ENCODE data around the gene RYR3.
"Not testable (repeated sequence)": the region's sequence is repeated elsewhere in the genome, so short reads cannot be mapped to it uniquely, and the experiment has no call there.

Gene RYR3

DNA sequence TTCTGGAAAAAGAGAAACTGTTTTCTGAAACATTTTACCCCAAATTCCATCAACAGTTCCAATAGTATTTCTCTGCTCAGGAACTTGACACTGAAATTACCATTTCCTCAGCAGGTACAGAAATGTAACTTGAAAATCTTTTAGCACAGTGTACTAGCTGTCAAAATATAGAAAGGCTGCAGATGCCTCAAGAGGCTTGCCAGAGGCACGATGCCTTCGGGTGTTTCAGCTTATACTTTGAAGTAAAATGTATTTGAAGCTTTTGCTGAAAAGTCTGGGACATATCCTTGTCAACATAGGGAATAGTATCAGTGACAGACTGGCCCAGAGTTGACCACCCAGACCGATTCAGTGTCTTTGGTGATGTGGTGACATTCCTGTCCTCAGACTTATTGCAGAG is 503.1 kb downstream of the RYR3 start:
- Histone ChIP-seq H3K4me1 (ENCODE audit: control insufficient read depth, insufficient read depth, low read length) (no peaks in the 10 kb centered on the region), H3K9me3 (ENCODE audit: control insufficient read depth, low read length) (no peaks in the 10 kb centered on the region), H3K4me3 (ENCODE audit: low read length) (no peak overlapping the region), H3K9ac (ENCODE audit: low read length) (no peak overlapping the region), H3K27me3 (ENCODE audit: control insufficient read depth, insufficient read depth, low read length) (no peaks in the 10 kb centered on the region), H3K36me3 (ENCODE audit: control insufficient read depth, insufficient read depth, low read length) (no peaks in the 10 kb centered on the region)

GRCh38 chr15:33819499-33819898 is 508.7 kb downstream of the RYR3 start:
- H3K4me1 ChIP-seq (ENCODE audit: control insufficient read depth, insufficient read depth, low read length); H3K9ac ChIP-seq (ENCODE audit: low read length); H3K27me3 ChIP-seq (ENCODE audit: control insufficient read depth, insufficient read depth, low read length); H3K9me3 ChIP-seq (ENCODE audit: control insufficient read depth, low read length); H3K36me3 ChIP-seq (ENCODE audit: control insufficient read depth, insufficient read depth, low read length); H3K4me3 ChIP-seq (ENCODE audit: low read length): not testable (repeated sequence)

- Histone ChIP-seq H3K4me3 (ENCODE audit: low read length) (no peak overlapping the region), H3K36me3 (ENCODE audit: control insufficient read depth, insufficient read depth, low read length) (no peaks in the 10 kb centered on the region), H3K27me3 (ENCODE audit: control insufficient read depth, insufficient read depth, low read length) (no peaks in the 10 kb centered on the region), H3K9me3 (ENCODE audit: control insufficient read depth, low read length) (no peaks in the 10 kb centered on the region), H3K4me1 (ENCODE audit: control insufficient read depth, insufficient read depth, low read length) (no peaks in the 10 kb centered on the region), H3K9ac (ENCODE audit: low read length) (no peak overlapping the region)
These were observed 511.7 kb downstream of the RYR3 start for GRCh38 chr15:33822479-33822878.

GRCh38 chr15:33823119-33823518 is 512.4 kb downstream of the RYR3 start:
- H3K9ac ChIP-seq (ENCODE audit: low read length), result no peak overlapping the region
- H3K9me3 ChIP-seq (ENCODE audit: control insufficient read depth, low read length), result no peaks in the 10 kb centered on the region
- no peaks in the 10 kb centered on the region for H3K27me3 ChIP-seq (ENCODE audit: control insufficient read depth, insufficient read depth, low read length)
- no peak overlapping the region for H3K4me3 ChIP-seq (ENCODE audit: low read length)
- no peaks in the 10 kb centered on the region for H3K36me3 ChIP-seq (ENCODE audit: control insufficient read depth, insufficient read depth, low read length)
- H3K4me1 ChIP-seq (ENCODE audit: control insufficient read depth, insufficient read depth, low read length), result no peaks in the 10 kb centered on the region

- no peaks in the 10 kb centered on the region for H3K27me3 ChIP-seq (ENCODE audit: control insufficient read depth, insufficient read depth, low read length)
- no peaks in the 10 kb centered on the region for H3K4me1 ChIP-seq (ENCODE audit: control insufficient read depth, insufficient read depth, low read length)
- H3K36me3 ChIP-seq (ENCODE audit: control insufficient read depth, insufficient read depth, low read length), result no peaks in the 10 kb centered on the region
- no peak overlapping the region for H3K4me3 ChIP-seq (ENCODE audit: low read length)
- no peak overlapping the region for H3K9ac ChIP-seq (ENCODE audit: low read length)
- no peaks in the 10 kb centered on the region for H3K9me3 ChIP-seq (ENCODE audit: control insufficient read depth, low read length)
These were observed 514.7 kb downstream of the RYR3 start for GRCh38 chr15:33825453-33825852.

- Histone ChIP-seq H3K36me3 (ENCODE audit: control insufficient read depth, insufficient read depth, low read length) (no peaks in the 10 kb centered on the region), H3K4me1 (ENCODE audit: control insufficient read depth, insufficient read depth, low read length) (no peaks in the 10 kb centered on the region), H3K27me3 (ENCODE audit: control insufficient read depth, insufficient read depth, low read length) (no peaks in the 10 kb centered on the region), H3K9me3 (ENCODE audit: control insufficient read depth, low read length) (no peaks in the 10 kb centered on the region), H3K4me3 (ENCODE audit: low read length) (no peak overlapping the region), H3K9ac (ENCODE audit: low read length) (no peak overlapping the region)
These were observed 515.4 kb downstream of the RYR3 start for GRCh38 chr15:33826201-33826600.

GRCh38 chr15:33830351-33830750 is 519.6 kb downstream of the RYR3 start:
- H3K9ac ChIP-seq (ENCODE audit: low read length), result no peak overlapping the region
- H3K9me3 ChIP-seq (ENCODE audit: control insufficient read depth, low read length), result no peaks in the 10 kb centered on the region
- H3K4me3 ChIP-seq (ENCODE audit: low read length), result no peak overlapping the region
- no peaks in the 10 kb centered on the region for H3K27me3 ChIP-seq (ENCODE audit: control insufficient read depth, insufficient read depth, low read length)
- H3K4me1 ChIP-seq (ENCODE audit: control insufficient read depth, insufficient read depth, low read length), result no peaks in the 10 kb centered on the region
- H3K36me3 ChIP-seq (ENCODE audit: control insufficient read depth, insufficient read depth, low read length), result no peaks in the 10 kb centered on the region

DNA sequence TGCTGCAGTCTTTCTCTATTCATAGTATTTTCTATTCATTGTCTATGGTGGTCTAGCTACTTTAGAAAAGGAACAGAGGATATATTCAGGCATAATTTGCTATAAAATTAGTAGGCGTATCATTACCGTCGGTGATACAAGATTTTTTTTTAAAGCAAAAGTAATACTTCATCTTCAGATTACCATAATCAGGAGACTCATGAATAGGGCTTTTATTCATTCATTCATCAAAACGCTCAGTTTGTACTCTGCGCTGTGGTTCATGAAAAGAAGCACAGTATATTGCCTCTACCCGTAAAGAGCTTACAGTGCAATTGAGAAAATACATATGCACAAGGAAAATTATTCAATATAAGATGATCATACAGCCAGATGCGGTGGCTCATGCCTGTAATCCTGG is 520.9 kb downstream of the RYR3 start:
- Histone ChIP-seq H3K9me3 (ENCODE audit: control insufficient read depth, low read length) (no peaks in the 10 kb centered on the region), H3K9ac (ENCODE audit: low read length) (no peak overlapping the region), H3K27me3 (ENCODE audit: control insufficient read depth, insufficient read depth, low read length) (no peaks in the 10 kb centered on the region), H3K4me1 (ENCODE audit: control insufficient read depth, insufficient read depth, low read length) (no peaks in the 10 kb centered on the region), H3K36me3 (ENCODE audit: control insufficient read depth, insufficient read depth, low read length) (no peaks in the 10 kb centered on the region), H3K4me3 (ENCODE audit: low read length) (no peak overlapping the region)

DNA sequence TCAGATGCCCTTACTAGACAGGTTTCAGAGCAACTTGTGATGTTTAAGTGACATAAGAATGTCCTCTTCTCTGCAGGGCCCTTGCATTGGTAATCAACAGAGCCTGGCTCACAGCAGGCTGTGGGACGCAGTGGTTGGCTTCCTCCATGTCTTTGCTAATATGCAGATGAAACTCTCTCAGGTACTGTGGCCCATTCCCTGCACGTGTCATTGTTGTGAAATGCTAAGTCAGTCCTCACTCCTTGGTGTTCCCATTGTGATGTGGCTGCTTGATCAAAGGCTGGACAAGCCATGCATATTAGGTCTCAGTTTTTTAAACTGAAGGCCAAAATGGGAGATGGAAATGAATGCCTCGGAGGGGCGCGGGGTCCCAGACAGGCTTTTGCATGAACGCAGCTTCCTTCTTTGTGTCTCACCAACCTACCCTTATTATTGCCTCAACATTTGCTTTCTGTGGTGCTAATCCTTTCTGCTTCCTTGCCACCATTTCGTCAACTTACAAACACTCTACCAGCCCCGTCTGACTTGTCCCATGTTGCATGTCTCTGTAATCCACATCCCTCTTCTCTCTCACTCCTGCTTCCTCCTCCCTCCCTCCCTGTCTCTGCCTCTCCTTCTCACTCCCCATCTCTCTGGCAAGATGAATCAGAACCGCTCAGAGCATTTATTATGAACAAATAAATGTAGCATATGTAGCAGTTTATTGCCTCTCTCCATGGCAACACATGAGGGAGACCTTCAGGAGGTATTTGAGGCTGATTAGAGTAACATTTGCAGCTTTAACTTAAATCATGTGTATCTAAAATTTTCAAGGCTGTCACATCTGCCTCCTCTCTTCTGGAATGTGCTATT is 524.4 kb downstream of the RYR3 start:
- Histone ChIP-seq H3K4me1 (ENCODE audit: control insufficient read depth, insufficient read depth, low read length) (no peaks in the 10 kb centered on the region), H3K27me3 (ENCODE audit: control insufficient read depth, insufficient read depth, low read length) (no peaks in the 10 kb centered on the region), H3K36me3 (ENCODE audit: control insufficient read depth, insufficient read depth, low read length) (no peaks in the 10 kb centered on the region), H3K9me3 (ENCODE audit: control insufficient read depth, low read length) (no peaks in the 10 kb centered on the region), H3K9ac (ENCODE audit: low read length) (no peak overlapping the region), H3K4me3 (ENCODE audit: low read length) (no peak overlapping the region)

DNA sequence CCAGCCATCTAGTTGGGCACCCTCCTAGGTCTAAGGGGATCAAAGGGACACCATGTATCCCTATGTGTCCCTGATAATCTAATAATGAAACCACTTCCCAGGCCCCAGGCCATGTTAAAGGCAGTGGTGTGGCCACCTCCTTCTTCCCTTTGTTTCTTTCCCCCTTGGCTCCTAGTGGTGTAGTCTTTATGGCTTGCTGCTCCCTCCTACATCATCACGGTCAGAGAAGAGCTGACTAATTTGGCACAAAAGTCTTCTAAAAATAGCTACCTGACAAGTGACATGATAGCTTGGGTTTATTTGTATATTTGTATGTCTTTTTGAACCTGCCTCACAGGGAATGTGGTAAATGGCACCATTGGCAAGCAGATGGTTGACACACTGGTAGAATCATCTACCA is 526.5 kb downstream of the RYR3 start:
- Histone ChIP-seq H3K9me3 (ENCODE audit: control insufficient read depth, low read length) (no peaks in the 10 kb centered on the region), H3K4me1 (ENCODE audit: control insufficient read depth, insufficient read depth, low read length) (no peaks in the 10 kb centered on the region), H3K9ac (ENCODE audit: low read length) (no peak overlapping the region), H3K36me3 (ENCODE audit: control insufficient read depth, insufficient read depth, low read length) (no peaks in the 10 kb centered on the region), H3K4me3 (ENCODE audit: low read length) (no peak overlapping the region), H3K27me3 (ENCODE audit: control insufficient read depth, insufficient read depth, low read length) (no peaks in the 10 kb centered on the region)

DNA sequence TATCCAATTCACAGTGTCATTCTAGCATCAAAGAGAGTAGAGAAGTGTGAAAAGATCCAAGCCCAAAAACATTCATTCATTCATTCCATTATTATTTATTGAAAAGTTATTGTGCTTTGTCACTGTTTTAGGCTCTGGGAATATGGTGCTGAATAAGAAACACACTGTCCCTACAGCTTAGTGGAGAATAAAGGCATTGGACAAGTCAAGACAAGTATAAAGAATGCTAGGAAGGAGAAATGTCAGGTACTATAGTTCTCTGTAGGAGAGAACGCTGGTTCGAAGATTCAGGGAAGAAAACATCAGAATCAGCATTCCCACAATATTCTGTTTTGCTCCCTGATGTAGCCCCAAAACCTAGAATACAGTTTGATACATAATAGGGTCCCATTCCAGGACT is 528.8 kb downstream of the RYR3 start:
- no peaks in the 10 kb centered on the region for H3K27me3 ChIP-seq (ENCODE audit: control insufficient read depth, insufficient read depth, low read length)
- H3K36me3 ChIP-seq (ENCODE audit: control insufficient read depth, insufficient read depth, low read length), result no peaks in the 10 kb centered on the region
- H3K9me3 ChIP-seq (ENCODE audit: control insufficient read depth, low read length), result no peaks in the 10 kb centered on the region
- no peaks in the 10 kb centered on the region for H3K4me1 ChIP-seq (ENCODE audit: control insufficient read depth, insufficient read depth, low read length)
- no peak overlapping the region for H3K9ac ChIP-seq (ENCODE audit: low read length)
- no peak overlapping the region for H3K4me3 ChIP-seq (ENCODE audit: low read length)

- no peaks in the 10 kb centered on the region for H3K36me3 ChIP-seq (ENCODE audit: control insufficient read depth, insufficient read depth, low read length)
These were observed 529.8 kb downstream of the RYR3 start for GRCh38 chr15:33840615-33841014.

DNA sequence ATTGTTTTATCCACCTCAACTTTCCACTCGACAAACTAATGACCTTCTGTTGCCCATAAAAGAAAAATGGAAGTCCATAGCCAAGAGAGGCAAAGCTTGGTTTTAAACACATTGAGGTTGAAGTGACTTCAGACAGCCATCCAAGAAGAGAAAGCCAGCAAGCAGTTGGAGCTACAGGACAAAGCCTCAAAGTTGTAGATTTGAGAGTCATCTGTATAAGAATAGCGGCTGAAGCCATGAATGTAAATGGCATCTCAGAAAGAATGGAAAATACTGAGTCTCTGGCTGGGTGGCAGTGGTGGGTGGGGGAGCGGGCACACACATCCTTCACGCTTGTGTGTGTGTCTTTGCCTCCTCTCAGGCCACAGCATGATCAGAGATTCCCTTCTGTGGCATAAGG is 533.4 kb downstream of the RYR3 start:
- Histone ChIP-seq H3K9ac (ENCODE audit: low read length) (no peak overlapping the region), H3K4me3 (ENCODE audit: low read length) (no peak overlapping the region), H3K4me1 (ENCODE audit: control insufficient read depth, insufficient read depth, low read length) (no peaks in the 10 kb centered on the region), H3K36me3 (ENCODE audit: control insufficient read depth, insufficient read depth, low read length) (no peaks in the 10 kb centered on the region), H3K9me3 (ENCODE audit: control insufficient read depth, low read length) (no peaks in the 10 kb centered on the region), H3K27me3 (ENCODE audit: control insufficient read depth, insufficient read depth, low read length) (no peaks in the 10 kb centered on the region)

More at GRCh38 chr15:33840615-33841014, 529.8 kb downstream of the RYR3 start:
- Histone ChIP-seq H3K9ac (ENCODE audit: low read length) (no peak overlapping the region), H3K4me1 (ENCODE audit: control insufficient read depth, insufficient read depth, low read length) (no peaks in the 10 kb centered on the region), H3K27me3 (ENCODE audit: control insufficient read depth, insufficient read depth, low read length) (no peaks in the 10 kb centered on the region), H3K9me3 (ENCODE audit: control insufficient read depth, low read length) (no peaks in the 10 kb centered on the region), H3K4me3 (ENCODE audit: low read length) (no peak overlapping the region)
